ENCODE results near the gene BACH1. TPM values are rescaled to one million over a fixed set of nuclear protein-coding genes. Genes with fewer than 3 reads are reported as not detected.

Gene BACH1
- total and polyA plus RNA-seq, 4 donors: 9.2 to 106 (median 54.2) TPM

DNA sequence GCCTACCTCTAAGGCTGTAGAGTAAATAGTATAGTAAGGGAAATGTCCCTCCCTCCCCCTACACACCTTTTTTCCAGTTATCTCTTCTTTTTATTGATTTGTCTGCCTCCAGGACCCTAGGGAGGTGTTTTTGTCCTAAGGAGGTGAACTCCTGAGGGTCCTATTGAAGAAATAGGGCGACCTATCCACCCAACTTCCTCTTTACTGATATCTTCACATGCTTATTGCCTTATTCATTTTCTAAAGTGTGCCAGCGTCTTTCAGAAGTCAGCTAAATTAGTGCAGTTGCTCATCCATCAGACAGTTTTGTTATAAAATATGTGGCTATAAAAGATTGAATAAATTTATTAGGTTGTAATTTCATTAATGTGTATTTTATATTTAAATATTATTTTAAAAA lies 5.9 kb downstream of the BACH1 start:
- WGBS, 2 donors: 27 to 48% methylated on average over 2 of the region's 2 CpGs
- Histone ChIP-seq H3K4me1 (ENCODE audit: control insufficient read depth in 5 of 5, insufficient read depth in 5 of 5, low read length in 5 of 5) (peaks cover 5 to 48% (median 43%) of the 10 kb centered on the region in 5 donors), H3K4me3 (no peak overlapping the region), H3K9me3 (ENCODE audit: control insufficient read depth in 4 of 4, insufficient read depth in 3 of 4, low read length in 3 of 4) (no peaks in the 10 kb centered on the region), H3K9ac (ENCODE audit: insufficient read depth in 1 of 2, low read length in 2 of 2) (no peak overlapping the region), H3K27me3 (ENCODE audit: control insufficient read depth in 3 of 3, insufficient read depth in 3 of 3, low read length in 2 of 3) (no peaks in the 10 kb centered on the region), H3K27ac (ENCODE audit: low read depth in 1 of 2, low read length in 1 of 2) (peak overlapping the region in 1 of 2 donors; percentile 21), H3K36me3 (ENCODE audit: control insufficient read depth in 4 of 4, insufficient read depth in 4 of 4, low read length in 4 of 4) (peaks cover 0 to 2% (median 0%) of the 10 kb centered on the region in 4 donors)
- DNase-seq (no peak), ATAC-seq (ENCODE audit: insufficient read depth, low FRiP score) (no peak)
- TF ChIP-seq, protein P1, sequence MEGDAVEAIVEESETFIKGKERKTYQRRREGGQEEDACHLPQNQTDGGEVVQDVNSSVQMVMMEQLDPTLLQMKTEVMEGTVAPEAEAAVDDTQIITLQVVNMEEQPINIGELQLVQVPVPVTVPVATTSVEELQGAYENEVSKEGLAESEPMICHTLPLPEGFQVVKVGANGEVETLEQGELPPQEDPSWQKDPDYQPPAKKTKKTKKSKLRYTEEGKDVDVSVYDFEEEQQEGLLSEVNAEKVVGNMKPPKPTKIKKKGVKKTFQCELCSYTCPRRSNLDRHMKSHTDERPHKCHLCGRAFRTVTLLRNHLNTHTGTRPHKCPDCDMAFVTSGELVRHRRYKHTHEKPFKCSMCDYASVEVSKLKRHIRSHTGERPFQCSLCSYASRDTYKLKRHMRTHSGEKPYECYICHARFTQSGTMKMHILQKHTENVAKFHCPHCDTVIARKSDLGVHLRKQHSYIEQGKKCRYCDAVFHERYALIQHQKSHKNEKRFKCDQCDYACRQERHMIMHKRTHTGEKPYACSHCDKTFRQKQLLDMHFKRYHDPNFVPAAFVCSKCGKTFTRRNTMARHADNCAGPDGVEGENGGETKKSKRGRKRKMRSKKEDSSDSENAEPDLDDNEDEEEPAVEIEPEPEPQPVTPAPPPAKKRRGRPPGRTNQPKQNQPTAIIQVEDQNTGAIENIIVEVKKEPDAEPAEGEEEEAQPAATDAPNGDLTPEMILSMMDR (IDR thresholded peaks at IDR 0.05; ENCODE audit: control extremely low read depth, extremely low read depth): no peak

DNA sequence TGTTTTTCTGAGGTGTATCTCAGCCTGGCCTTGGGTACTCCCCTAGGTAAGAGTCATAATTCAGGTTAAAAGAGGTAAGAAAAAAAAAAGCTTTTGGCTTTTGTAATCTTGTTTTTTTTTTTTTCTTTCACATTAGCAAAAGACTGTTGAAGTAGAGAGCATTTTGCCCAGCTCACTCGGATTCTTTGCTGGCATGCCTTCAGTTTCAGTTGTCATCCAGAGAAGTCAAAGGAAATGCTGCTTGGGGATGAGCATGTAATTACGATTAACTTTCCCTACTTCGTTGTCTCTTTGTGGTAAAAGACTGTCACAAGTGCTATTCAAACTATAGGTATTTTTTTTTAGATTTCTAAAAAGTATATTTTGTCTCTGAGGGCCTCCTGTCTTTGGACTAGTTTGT lies 6.3 kb downstream of the BACH1 start:
- H3K27me3 ChIP-seq (ENCODE audit: control insufficient read depth in 3 of 3, insufficient read depth in 3 of 3, low read length in 2 of 3): no peaks in the 10 kb centered on the region
- peaks cover 5 to 48% (median 42%) of the 10 kb centered on the region in 5 donors for H3K4me1 ChIP-seq (ENCODE audit: control insufficient read depth in 5 of 5, insufficient read depth in 5 of 5, low read length in 5 of 5)
- H3K27ac ChIP-seq (ENCODE audit: low read depth in 1 of 2, low read length in 1 of 2): peak overlapping the region in 1 of 2 donors; percentile 9
- peak in 1 of 3 donors; percentile 37 for DNase-seq
- H3K4me3 ChIP-seq: no peak overlapping the region
- ATAC-seq (ENCODE audit: insufficient read depth, low FRiP score): no peak
- peak overlapping the region in 1 of 2 donors; percentile 24 for H3K9ac ChIP-seq (ENCODE audit: insufficient read depth in 1 of 2, low read length in 2 of 2)
- 33 to 54% methylated on average over 3 of the region's 3 CpGs for WGBS, 2 donors
- TF ChIP-seq, protein P1 (IDR thresholded peaks at IDR 0.05; ENCODE audit: control extremely low read depth, extremely low read depth): no peak
- peaks cover 0 to 2% (median 0%) of the 10 kb centered on the region in 4 donors for H3K36me3 ChIP-seq (ENCODE audit: control insufficient read depth in 4 of 4, insufficient read depth in 4 of 4, low read length in 4 of 4)
- no peaks in the 10 kb centered on the region for H3K9me3 ChIP-seq (ENCODE audit: control insufficient read depth in 4 of 4, insufficient read depth in 3 of 4, low read length in 3 of 4)

DNA sequence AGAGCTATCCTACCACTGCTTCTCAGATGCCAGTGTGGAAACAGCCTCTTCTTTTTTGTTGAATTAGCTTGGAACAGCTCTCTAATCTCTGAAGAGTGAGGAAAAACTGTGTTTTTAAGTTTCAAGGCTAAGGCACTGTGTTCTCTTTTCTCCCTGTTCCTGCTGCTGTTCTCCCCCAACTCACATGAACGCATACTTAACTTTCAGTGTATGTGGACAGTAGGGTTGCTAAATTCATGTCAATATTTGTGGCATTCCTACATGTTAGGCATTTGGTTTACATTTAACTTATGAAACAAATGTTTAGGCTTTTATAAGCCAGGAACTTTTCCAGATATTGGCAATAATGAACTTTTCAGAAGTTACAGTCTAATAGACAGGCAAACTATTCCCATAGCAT lies 6.8 kb downstream of the BACH1 start:
- H3K27me3 ChIP-seq (ENCODE audit: control insufficient read depth in 3 of 3, insufficient read depth in 3 of 3, low read length in 2 of 3): no peaks in the 10 kb centered on the region
- H3K4me3 ChIP-seq: no peak overlapping the region
- DNase-seq: no peak
- H3K9ac ChIP-seq (ENCODE audit: insufficient read depth in 1 of 2, low read length in 2 of 2): peak overlapping the region in 1 of 2 donors; percentile 24
- peaks cover 0 to 5% (median 0%) of the 10 kb centered on the region in 4 donors for H3K36me3 ChIP-seq (ENCODE audit: control insufficient read depth in 4 of 4, insufficient read depth in 4 of 4, low read length in 4 of 4)
- no peak overlapping the region for H3K27ac ChIP-seq (ENCODE audit: low read depth in 1 of 2, low read length in 1 of 2)
- ATAC-seq (ENCODE audit: insufficient read depth, low FRiP score): no peak
- H3K9me3 ChIP-seq (ENCODE audit: control insufficient read depth in 4 of 4, insufficient read depth in 3 of 4, low read length in 3 of 4): no peaks in the 10 kb centered on the region
- TF ChIP-seq, protein P1 (IDR thresholded peaks at IDR 0.05; ENCODE audit: control extremely low read depth, extremely low read depth): no peak
- 66 to 84% methylated on average over 1 of the region's 1 CpG for WGBS, 2 donors
- peaks cover 4 to 47% (median 38%) of the 10 kb centered on the region in 5 donors for H3K4me1 ChIP-seq (ENCODE audit: control insufficient read depth in 5 of 5, insufficient read depth in 5 of 5, low read length in 5 of 5)

DNA sequence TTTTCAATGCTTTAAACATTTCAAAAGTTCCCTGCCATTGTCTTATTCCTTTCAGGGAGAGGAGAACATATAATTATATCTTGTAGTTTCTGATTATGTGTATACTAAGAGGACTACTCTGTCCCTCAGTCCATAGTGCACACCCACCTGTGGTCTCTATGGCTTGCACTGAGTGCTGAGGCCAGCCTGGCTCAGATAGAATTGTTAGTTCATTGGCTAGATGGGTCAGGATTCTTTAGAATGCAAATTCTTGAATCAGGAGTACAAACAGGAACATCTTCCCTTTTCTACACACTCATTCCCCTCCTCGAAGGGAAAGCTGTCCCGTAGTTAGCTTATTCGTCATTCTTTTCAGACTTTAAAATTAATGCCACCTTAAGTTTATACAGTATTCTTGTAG lies 8.2 kb downstream of the BACH1 start:
- H3K36me3 ChIP-seq (ENCODE audit: control insufficient read depth in 4 of 4, insufficient read depth in 4 of 4, low read length in 4 of 4): peaks cover 0 to 5% (median under 1%) of the 10 kb centered on the region in 4 donors
- ATAC-seq (ENCODE audit: insufficient read depth, low FRiP score) (no peak), DNase-seq (no peak)
- H3K27ac ChIP-seq (ENCODE audit: low read depth in 1 of 2, low read length in 1 of 2): no peak overlapping the region
- H3K4me1 ChIP-seq (ENCODE audit: control insufficient read depth in 5 of 5, insufficient read depth in 5 of 5, low read length in 5 of 5): peaks cover 4 to 45% (median 25%) of the 10 kb centered on the region in 5 donors
- H3K4me3 ChIP-seq: no peak overlapping the region
- WGBS, 2 donors: 63 to 72% methylated on average over 3 of the region's 3 CpGs
- no peaks in the 10 kb centered on the region for H3K27me3 ChIP-seq (ENCODE audit: control insufficient read depth in 3 of 3, insufficient read depth in 3 of 3, low read length in 2 of 3)
- TF ChIP-seq, protein P1 (IDR thresholded peaks at IDR 0.05; ENCODE audit: control extremely low read depth, extremely low read depth): no peak
- no peaks in the 10 kb centered on the region for H3K9me3 ChIP-seq (ENCODE audit: control insufficient read depth in 4 of 4, insufficient read depth in 3 of 4, low read length in 3 of 4)
- H3K9ac ChIP-seq (ENCODE audit: insufficient read depth in 1 of 2, low read length in 2 of 2): no peak overlapping the region
